ENCODE data around the gene COP1.

Gene COP1

DNA sequence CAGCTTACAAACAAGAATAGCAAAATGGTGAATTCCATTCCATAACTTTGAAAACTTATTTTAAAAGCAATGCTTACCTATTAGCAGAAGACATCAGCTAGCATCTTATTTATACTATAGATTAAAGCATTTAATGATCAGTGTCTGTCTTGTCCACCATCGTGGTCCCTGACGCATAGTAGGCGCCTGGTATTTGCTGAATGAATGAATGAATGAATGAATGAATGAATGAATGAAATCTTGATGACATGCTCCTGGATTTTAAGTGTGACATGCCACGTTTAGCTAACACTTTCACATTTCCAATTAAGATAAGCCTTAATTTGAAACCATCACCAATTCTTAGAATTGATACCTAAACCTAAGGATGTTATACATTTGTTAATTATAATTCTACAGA, 39.9 kb downstream of the COP1 start:
- H3K4me2 ChIP-seq (ENCODE audit: low read length), result no peak overlapping the region
- H3K9ac ChIP-seq, result no peak overlapping the region
- TF ChIP-seq, protein P1, sequence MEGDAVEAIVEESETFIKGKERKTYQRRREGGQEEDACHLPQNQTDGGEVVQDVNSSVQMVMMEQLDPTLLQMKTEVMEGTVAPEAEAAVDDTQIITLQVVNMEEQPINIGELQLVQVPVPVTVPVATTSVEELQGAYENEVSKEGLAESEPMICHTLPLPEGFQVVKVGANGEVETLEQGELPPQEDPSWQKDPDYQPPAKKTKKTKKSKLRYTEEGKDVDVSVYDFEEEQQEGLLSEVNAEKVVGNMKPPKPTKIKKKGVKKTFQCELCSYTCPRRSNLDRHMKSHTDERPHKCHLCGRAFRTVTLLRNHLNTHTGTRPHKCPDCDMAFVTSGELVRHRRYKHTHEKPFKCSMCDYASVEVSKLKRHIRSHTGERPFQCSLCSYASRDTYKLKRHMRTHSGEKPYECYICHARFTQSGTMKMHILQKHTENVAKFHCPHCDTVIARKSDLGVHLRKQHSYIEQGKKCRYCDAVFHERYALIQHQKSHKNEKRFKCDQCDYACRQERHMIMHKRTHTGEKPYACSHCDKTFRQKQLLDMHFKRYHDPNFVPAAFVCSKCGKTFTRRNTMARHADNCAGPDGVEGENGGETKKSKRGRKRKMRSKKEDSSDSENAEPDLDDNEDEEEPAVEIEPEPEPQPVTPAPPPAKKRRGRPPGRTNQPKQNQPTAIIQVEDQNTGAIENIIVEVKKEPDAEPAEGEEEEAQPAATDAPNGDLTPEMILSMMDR (IDR thresholded peaks at IDR 0.05), result no peak
- peaks cover 4% of the 10 kb centered on the region for H3K79me2 ChIP-seq
- H3K27me3 ChIP-seq (ENCODE audit: control insufficient read depth, insufficient read depth, low read length), result no peaks in the 10 kb centered on the region
- H3K27ac ChIP-seq, result no peak overlapping the region
- H3K36me3 ChIP-seq (ENCODE audit: control insufficient read depth, insufficient read depth, low read length), result no peaks in the 10 kb centered on the region
- H3K4me1 ChIP-seq, result no peaks in the 10 kb centered on the region
- no peak overlapping the region for H2AFZ ChIP-seq
- no peaks in the 10 kb centered on the region for H3K9me3 ChIP-seq (ENCODE audit: control insufficient read depth, low read length)
- no peak overlapping the region for H3K4me3 ChIP-seq (ENCODE audit: low read depth, low read length)

DNA sequence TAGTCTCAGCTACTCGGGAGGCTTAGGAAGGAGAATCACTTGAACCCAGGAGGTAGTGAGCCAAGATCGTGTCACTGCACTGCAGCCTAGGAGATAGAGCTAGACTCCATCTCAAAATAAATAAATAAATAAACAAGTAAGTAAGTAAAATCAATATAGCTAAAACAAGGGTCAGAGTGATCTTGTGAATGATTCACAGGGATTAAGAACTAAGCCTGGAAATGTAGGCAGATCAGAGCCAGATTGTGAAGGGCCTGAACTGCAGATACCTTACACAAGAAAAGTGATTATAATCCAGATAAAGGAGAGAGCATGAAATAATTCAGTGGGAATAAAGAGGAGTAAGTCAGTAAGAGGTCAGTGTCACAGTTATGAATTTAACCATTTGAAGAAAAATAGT, 41.5 kb downstream of the COP1 start:
- no peak overlapping the region for H3K4me3 ChIP-seq (ENCODE audit: low read depth, low read length)

DNA sequence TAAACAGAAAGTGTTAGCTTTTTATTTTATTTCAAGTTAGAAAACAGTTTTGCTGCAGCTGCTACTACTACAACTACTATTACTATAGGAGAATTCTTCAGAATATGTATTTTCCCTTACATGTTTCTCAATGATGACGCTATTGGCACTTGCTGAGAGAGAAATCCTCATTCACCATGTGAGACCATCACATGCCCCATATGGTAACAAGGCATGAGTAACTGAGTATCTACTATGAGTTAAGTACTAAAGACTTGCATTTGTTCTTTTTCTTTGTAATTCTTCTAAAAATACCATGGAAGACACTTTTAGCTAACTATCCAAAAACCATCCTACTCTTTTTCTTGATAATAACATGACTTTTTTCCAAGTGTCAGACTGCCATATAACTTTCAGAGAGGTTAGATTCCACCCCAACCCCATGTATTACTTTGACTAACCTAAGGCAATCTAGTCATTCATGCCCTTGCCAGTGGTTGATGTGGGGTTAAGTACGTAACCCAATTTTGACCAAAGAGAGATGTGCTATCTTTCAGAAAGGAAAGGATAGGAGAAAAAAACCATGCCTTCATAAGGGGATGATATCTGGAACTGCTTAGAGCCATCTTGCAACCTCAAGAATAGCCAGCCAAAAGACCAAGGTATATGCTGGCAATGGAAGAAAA, 42.9 kb downstream of the COP1 start:
- H3K4me3 ChIP-seq (ENCODE audit: low read depth, low read length), result no peak overlapping the region
- no peak overlapping the region for H2AFZ ChIP-seq
- no peak overlapping the region for H3K4me2 ChIP-seq (ENCODE audit: low read length)
- no peaks in the 10 kb centered on the region for H3K79me2 ChIP-seq
- H3K4me1 ChIP-seq, result no peaks in the 10 kb centered on the region
- H3K9ac ChIP-seq, result no peak overlapping the region
- no peaks in the 10 kb centered on the region for H3K27me3 ChIP-seq (ENCODE audit: control insufficient read depth, insufficient read depth, low read length)
- no peaks in the 10 kb centered on the region for H3K9me3 ChIP-seq (ENCODE audit: control insufficient read depth, low read length)
- H3K27ac ChIP-seq, result no peak overlapping the region
- TF ChIP-seq, protein P1 (IDR thresholded peaks at IDR 0.05), result no peak
- H3K36me3 ChIP-seq (ENCODE audit: control insufficient read depth, insufficient read depth, low read length), result no peaks in the 10 kb centered on the region

More for the DNA sequence above, 41.5 kb downstream of the COP1 start:
- Histone ChIP-seq H2AFZ (no peak overlapping the region), H3K27me3 (ENCODE audit: control insufficient read depth, insufficient read depth, low read length) (no peaks in the 10 kb centered on the region), H3K27ac (no peak overlapping the region), H3K9ac (no peak overlapping the region), H3K4me2 (ENCODE audit: low read length) (no peak overlapping the region), H3K36me3 (ENCODE audit: control insufficient read depth, insufficient read depth, low read length) (no peaks in the 10 kb centered on the region), H3K79me2 (peaks cover 2% of the 10 kb centered on the region), H3K4me1 (no peaks in the 10 kb centered on the region), H3K9me3 (ENCODE audit: control insufficient read depth, low read length) (no peaks in the 10 kb centered on the region)
- TF ChIP-seq, protein P1 (IDR thresholded peaks at IDR 0.05), result no peak

DNA sequence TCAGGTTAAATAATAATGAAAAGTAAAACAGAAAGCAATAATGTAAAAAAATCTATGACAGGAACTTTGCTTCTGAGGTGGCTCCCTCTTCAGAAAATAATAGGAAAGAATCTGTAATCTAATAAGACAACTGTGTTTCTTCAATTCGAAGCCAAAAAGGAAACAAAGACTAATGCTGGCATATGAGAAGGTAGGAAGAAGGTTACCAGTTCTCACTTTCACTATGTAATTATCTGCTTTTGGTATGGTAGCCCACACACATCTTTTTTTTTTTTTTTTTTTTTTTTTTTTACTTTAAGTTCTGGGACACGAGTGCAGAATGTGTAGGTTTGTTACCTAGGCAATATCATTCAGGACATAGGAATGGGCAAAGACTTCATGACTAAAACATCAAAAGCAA, 47.1 kb downstream of the COP1 start:
- no peak overlapping the region for H3K4me3 ChIP-seq (ENCODE audit: low read depth, low read length)
- H3K27me3 ChIP-seq (ENCODE audit: control insufficient read depth, insufficient read depth, low read length), result no peaks in the 10 kb centered on the region
- H3K36me3 ChIP-seq (ENCODE audit: control insufficient read depth, insufficient read depth, low read length), result no peaks in the 10 kb centered on the region
- no peak overlapping the region for H3K4me2 ChIP-seq (ENCODE audit: low read length)
- TF ChIP-seq, protein P1 (IDR thresholded peaks at IDR 0.05), result no peak
- no peak overlapping the region for H3K27ac ChIP-seq
- no peak overlapping the region for H2AFZ ChIP-seq
- H3K79me2 ChIP-seq, result no peaks in the 10 kb centered on the region
- no peaks in the 10 kb centered on the region for H3K9me3 ChIP-seq (ENCODE audit: control insufficient read depth, low read length)
- no peak overlapping the region for H3K9ac ChIP-seq
- no peaks in the 10 kb centered on the region for H3K4me1 ChIP-seq

DNA sequence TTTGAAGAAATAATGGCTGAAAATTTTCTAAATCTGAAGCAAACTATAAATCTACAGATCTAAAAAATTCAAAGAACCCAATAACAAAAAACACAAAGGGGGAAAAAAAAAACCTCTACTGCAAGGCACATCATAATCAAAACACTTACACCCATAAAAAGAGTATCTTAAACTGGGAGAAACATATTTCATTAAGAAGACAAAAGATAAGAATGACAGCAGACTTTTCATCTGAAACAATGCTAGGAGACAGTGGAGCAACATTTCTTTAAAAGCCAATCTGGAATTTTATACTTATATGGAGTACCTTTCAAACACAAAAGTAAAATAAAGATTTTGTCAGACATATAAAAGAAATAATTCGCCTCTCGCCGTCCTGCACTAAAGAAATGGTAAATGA, 49.1 kb downstream of the COP1 start:
- Histone ChIP-seq H3K9ac (no peak overlapping the region), H3K79me2 (no peaks in the 10 kb centered on the region), H3K36me3 (ENCODE audit: control insufficient read depth, insufficient read depth, low read length) (no peaks in the 10 kb centered on the region), H2AFZ (no peak overlapping the region), H3K4me2 (ENCODE audit: low read length) (no peak overlapping the region), H3K9me3 (ENCODE audit: control insufficient read depth, low read length) (no peaks in the 10 kb centered on the region), H3K4me1 (no peaks in the 10 kb centered on the region), H3K27ac (no peak overlapping the region), H3K4me3 (ENCODE audit: low read depth, low read length) (no peak overlapping the region), H3K27me3 (ENCODE audit: control insufficient read depth, insufficient read depth, low read length) (no peaks in the 10 kb centered on the region)
- TF ChIP-seq, protein P1 (IDR thresholded peaks at IDR 0.05), result no peak
